GM21723 (cell line): ENCODE data around the gene TEX35.

ENCODE experiments used
- ATAC-seq: cut with Tn5 transposase; IDR thresholded peaks from one replicate; pipeline ENCODE4 v1.9.1; 2021; ENCODE audit warnings: mild to moderate bottlenecking, moderate library complexity; ENCODE audit not compliant: unreplicated experiment

TEX35 gene

DNA sequence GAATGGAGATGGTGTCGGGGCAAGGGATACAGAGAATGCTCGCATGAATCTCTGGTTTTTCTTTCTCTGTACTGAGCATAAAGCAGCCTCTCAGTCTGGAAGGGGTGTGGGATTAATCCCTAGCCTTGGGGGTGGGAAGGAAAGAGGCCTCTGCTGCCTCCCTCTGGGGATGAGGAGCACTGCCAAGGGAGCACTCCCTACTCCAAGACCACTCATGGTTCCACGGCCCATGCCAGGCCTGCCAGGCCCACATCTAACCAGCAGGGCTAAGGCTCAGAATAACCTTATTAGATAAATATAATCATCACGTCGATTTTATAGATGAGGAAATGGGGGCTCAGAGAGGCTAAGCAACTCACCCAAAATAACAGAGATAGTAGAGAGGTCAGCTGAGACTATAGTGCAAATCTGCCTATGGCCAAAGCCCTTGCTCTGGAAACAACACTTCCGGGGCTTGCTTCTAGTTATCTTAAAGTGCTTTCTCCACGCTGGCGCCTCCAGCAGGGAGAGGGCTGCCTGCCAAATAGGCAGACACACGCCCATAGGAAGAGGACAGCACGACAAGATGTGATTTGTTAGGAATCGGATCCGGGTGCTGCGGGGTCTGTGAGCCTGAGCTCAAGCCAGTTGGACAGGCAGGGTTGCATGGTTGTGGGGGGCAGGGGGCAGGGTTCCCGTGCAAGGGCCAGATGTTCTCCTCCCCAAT, 522 bp downstream of the TEX35 start:
- ATAC-seq, result no peak

DNA sequence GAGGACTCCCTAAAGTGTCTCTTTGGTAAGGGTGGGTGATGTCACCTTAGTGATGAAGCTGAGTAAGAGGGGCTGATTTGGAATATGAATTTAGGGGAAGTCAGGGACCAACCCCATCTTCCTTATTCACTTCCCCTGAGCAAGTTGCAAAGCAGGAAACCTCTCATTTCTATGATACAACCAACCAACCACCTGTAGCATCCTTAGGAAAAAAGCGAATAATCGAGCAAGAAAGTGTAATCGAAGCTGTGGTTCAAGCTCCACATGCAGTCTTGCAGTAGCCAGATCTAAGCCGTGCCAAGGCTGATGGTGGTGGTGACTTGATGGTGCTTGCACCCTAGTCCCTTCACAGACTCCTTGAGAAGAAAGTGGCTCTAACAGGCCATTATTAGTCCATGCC, 3.2 kb downstream of the TEX35 start:
- ATAC-seq, result no peak

DNA sequence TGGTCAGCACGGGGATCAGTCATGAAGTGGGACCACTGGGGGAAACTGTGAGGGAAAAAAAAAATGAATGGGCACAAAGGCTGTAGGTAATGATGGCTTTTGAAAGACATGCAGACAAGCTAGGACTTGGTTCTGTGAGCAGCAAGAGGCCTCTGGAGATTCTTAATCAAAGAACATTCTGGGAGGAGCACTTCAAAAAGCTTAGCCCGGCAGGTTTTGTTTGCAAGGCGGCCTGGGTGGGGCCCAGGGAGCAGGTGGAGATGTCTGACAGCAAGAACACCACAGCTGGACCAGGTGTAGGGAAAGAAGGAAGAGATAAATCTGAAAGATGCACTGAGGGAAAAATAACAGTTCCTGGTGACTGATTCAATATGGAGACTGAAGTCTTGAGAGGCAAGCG, 6.0 kb downstream of the TEX35 start:
- no peak for ATAC-seq

DNA sequence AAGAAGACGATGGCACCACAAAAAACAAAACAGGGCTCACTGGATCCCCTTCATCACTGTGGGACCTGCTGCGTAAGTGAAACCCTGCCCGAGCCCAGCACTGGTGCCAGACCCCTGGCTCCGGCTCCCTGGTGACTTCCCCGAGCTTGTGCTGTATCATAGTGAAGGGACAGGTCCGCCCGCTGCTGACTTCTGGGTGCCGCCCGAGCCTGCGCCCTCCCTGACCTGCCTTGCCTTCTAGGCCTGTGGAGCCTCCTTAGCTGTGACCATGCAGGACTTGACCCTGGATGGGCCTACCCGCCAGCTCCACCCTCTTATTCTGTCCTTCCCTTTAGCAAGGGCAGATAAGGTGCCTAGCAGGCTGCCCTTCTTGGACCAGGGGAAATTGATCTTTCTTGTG, 7.9 kb downstream of the TEX35 start:
- ATAC-seq, result no peak

DNA sequence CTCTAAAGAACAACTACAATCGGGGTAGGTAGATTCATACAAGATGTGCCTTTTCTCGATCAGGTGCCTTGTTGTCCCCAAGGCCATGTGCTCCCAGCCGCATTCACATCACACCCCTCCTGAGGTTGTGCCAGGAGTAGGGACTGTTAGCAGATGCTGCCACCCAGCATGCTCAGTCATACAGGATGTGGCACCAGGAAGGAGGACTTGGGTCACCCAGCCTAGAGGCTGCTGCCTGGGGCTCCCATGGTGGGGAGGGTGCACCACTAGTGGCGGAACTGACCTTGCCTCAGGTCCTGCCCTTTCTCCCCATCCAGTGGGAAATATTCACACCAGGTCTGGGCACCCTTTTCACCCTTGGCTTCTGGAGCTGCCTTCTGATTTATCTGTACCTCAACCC, 8.3 kb downstream of the TEX35 start:
- ATAC-seq, result no peak

DNA sequence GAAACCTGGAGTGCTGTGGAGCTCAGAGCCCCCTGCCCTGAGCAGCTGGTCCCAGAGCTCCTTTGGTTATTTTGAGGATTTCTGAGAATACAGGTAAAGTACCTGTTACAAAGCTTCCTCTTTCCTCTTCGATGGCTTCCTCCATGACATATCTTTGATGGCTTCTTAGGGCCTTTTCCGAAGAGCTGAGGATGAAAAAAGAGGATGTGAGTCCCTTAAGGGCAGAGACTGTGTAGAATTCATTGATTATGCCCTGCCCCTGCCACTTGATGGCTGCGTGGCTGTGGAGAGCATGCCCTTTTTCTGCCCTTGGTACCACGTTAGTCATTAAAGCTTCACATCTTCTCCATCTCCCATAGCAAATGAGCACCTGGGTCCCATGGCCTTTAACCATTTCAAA, 14.2 kb downstream of the TEX35 start:
- no peak for ATAC-seq

DNA sequence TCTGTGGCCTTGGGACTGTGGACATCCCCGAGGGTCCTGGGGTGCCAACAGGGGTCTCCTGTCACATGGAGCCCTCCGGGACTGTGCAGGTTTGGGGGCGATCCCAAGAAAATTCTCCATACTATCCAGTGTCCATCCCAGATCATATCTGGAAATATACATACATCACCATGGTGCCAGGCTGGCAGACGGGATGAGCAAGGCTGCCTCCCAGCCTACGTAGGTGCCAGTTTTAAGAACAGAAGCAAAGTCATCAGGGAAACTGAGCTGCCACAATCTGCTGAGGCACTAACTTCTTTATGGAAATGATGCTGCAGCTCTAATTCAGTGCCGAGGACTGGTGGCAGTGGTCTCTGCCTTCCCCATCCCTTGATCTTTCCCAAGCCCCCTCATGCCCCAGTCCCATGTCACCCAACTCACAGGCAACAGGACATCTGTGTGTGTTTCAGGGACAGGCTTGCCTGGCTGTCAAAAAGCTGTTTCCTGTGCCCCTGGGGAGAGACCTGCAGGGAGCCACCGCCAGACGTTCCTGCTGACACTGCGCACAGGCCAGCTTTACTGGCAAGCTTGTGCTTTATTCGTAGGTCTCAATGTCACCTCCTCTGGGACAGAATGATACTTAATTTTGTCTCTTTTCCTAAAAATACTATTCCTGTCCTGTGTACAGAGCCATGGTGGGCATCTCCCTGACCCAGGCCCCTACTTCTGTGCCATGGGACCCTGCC, 15.5 kb downstream of the TEX35 start:
- ATAC-seq, result no peak

DNA sequence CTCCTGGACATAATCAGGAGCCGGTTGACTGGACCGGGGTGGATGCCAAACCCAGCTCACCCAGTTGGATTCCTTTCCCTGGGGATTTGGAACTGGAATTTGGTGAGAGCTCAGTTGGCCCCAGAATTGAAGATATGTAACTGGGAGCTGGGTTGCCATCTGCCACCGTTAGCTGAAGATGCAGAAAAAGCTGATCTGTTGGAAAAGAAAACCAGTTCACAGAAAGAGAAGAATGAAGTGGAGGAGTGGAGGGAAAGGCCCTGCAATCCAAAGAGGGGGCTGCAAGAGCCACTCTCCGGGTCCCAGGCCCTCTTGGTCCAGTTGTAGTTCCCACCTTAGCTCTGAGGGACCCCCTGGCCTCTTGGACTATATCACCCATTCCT, 16.0 kb downstream of the TEX35 start:
- no peak for ATAC-seq

DNA sequence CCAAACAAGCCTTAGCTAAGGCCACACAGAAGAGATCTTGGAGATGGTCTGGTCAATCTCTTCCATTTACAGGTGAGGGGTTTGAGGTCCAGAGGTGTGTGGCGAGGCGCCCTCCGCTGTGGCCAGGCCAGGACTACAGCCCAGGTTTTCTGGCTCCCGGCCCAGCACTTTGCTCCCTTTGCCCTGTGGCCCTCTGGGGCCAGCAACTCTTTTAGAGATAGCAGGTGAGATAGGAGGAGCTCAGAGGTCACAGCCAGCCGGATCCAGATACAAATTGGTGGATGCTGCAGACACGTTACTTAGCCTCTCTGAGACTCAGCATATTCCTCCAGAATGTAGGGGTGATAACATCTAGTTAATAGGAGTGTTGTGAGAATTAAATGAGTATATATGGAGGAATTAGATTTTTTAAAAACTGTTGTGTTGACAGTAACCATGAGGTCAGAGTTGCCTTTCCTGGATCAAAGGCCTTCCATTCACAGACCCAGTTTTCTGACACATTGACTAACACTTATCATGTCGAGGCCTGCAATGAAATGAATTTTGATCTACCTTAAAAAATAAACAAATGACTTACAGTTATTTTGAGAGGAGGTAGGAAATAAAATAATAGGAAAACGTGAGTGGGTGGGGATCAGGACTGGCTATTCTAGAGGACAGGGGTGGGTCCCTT, 16.6 kb downstream of the TEX35 start:
- no peak for ATAC-seq

DNA sequence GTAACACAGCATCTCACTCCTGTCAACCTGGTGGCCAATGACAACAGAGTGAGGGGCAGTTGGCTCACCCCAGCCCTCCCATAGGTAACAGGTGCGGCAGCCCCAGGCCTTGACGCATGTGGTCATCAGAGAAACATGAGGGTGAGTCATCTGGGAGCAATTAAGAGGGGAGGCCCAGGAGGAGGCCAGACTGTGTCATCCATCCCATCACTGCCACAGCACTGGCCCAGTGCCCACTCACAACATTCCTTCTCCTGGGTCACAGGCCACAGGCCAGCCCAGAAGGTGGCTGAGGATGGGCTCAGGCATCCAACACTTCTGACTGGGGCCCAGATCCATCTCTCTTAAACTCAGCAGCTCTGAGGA, 17.1 kb downstream of the TEX35 start:
- no peak for ATAC-seq

DNA sequence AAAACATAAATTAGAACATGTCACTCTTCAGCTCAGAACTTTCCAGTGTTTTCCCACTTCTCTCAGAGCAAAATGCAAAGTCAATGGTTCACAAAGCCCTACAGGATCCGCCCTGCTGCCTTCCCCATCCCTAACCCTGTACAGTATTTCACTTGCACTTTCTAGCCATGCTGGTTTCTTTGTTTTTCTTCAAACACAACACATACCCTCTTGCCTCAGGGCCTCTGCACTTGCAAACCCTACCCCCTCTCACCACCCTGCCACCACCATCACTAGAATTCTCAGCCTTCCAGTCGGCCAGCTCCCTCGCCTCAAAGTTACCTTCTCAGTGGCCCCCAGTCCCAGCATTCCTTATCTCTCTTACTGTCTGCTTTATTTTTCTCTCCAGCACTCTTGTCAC, 17.6 kb downstream of the TEX35 start:
- no peak for ATAC-seq

DNA sequence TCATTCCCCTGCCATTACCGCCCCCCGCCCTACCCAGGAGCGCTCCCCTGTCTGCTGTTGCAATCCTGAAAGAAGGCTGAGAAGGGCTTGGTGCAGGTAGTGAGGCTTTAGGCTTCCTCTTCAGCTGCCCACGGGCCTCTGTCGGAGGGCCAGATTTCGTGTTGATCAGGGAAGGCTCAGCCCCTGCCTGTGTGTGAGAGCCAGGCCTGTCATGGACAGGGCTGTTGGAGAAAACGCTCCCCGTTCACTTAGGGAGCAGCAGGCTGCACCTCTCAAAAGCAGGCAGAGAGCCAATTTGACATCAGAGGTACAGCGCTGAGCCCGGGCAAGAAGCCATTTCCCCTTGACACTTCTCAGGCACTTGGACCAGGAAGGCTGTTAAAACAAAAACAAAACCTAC, 19.0 kb downstream of the TEX35 start:
- peak; percentile 12 for ATAC-seq

DNA sequence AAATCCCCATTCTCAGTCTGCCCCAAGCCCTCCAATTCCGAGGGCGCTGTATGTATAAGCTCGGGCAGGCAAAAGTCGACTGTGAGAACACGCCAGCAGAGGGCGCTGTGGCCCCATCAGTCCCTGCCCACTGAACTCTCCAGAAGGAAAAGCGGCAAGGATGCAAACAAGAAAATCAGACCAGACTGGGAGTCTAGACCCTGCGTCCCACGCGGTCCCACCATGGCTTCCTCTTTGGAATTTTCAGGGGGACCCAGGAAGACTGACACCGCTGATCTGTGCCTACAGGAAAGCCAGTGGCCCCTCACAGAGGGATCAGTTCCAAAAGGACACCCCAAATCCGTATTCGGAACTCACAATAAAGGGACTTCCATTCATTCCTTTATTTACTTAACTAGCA, 19.5 kb downstream of the TEX35 start:
- ATAC-seq, result peak; percentile 83

DNA sequence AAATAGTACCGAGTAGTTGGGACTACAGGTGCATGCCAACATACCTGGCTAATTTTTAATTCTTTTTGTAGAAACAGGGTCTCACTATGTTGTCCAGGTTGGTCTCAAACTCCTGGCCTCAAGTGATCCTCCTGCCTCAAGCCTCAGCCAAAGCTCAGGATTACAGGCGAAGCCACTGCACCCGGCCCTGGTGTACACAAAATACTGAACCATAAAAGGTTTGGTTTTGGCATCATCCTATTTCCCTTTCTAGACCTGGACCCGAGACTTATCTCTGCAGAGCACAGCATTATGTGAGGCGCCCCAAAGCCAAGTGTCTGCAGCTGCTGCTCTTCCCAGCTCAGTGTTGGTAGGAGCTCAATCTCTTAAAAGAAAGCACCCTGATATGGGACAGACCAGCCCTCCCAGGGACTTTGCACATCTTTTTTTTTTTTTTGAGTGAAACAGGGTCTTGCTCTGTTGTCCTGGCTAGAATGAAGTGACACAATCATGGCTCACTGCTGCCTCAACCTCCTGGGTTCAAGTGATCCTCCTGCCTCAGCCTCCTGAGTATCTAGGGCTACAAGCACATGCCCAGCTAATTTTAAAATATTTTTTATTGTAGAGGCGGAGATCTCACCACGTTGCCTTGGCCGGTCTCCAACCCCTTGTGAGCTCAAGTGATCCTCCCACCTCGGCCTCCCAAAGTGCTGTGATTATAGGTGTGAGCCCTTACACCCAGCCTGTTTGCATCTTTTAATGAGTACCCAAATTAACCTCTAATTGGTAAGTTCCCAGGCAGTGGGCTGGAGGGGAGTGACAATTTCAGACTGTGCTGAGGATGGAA, 20.4 kb downstream of the TEX35 start:
- no peak for ATAC-seq

DNA sequence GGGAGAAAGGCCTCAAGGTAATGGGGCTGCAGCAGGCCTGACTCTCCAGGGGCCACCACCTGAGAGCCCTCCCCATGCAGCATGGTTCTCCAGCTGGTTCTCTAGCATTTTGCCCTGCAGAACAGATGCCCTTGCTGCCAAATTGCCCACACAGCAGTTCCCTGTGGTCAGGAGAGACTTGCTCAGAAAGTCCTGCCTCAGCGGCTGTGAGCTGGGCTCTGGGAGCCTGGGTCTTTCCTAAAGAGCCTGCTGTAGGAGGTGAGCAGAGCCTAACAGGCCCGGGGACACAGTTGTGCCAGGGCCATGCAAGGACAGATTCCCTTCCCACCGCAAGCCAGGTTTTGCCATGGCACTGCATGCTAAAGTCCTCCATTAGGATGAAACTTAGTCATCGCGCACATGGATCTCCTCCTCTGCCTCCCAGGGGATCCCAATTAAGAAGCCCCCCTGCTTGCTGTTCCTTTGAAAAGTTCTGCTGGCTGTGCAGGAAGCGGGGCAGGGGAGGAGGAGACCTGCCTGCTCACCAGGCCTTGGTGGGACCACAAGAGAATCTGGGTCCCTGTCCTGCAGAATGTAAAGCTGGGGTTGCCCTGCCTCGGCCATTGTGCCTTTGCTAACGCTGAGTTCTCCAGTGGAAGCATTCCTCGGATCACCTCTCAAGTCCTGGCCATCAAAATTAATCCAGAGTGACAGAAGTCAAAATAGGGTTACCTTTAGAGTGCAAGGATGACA, 21.4 kb downstream of the TEX35 start:
- no peak for ATAC-seq

DNA sequence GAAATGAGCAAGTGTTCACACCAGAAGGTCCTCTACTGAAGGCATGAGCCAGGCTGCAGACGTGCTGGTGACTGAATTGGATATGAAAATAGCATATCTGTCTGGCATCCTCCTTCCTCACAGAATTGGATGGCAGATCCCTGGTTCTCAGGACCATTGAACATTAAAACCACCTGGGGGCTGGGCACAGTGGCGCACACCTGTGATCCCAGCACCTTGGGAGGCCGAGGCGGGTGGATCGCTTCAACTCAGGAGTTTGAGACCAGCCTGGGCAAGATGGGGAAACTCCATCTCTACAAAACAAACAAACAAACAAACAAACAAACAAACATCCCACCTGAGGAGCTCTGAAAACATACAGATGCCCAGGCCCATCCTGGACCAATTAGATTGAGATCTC, 23.4 kb downstream of the TEX35 start:
- ATAC-seq, result no peak

DNA sequence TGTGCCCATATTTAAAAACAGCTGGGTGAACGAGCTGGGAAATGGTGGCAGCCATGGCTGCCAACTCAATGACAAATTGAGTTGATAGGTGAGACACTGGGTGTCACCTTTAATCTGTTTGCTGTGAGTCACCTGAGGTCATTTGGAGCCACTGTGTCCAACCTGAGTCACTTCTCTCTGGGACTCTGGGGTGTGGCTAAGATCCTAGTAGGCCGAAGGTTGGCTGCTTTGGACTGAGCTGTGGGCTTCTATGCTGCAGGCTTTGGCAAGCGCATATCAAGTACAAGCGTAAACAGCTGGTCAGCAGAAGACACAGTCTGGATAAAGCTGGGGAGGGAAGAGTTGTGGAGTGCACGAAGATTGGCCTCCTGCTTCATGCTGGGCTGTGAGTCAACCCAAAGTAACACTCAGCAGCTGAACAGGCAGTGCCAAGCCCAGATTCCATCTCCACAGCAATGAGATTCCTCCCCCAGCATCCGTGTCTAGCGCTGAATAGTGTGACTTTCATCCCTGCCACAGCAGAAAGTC, 24.0 kb downstream of the TEX35 start:
- ATAC-seq, result no peak

DNA sequence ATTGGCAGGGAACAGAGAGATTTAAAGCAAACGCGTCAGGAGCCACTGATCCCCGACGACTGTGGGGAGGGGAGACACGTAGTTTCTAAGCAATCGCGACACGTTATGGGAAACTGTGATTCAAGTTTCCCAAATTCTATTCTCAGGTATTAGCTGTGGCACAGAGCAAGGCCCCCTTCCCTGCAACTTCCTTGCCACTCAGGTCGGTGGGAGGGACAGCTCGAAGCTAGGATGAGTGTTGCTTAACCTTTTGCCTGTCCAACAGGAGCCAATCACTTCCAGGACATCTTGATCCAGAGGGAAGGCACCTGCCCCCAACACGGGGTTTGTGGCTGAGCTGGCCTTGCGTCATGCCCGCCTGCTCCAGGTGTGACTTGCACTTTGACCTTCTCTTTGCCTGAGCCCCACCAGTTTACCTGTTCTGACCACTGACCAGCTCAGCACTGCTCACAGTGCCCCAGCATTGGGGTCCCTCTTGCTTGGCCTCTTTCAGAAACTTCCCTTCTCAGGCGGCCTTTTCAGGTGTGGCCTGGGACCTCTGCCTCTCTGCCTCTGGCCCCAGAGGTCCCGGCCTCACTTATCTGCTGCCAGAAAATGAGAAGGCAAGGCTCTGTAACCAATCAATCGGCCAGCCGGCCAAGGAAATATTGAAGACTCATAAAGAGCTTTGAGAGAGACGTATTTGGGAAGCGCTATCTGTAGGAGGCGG, 24.6 kb downstream of the TEX35 start:
- no peak for ATAC-seq

DNA sequence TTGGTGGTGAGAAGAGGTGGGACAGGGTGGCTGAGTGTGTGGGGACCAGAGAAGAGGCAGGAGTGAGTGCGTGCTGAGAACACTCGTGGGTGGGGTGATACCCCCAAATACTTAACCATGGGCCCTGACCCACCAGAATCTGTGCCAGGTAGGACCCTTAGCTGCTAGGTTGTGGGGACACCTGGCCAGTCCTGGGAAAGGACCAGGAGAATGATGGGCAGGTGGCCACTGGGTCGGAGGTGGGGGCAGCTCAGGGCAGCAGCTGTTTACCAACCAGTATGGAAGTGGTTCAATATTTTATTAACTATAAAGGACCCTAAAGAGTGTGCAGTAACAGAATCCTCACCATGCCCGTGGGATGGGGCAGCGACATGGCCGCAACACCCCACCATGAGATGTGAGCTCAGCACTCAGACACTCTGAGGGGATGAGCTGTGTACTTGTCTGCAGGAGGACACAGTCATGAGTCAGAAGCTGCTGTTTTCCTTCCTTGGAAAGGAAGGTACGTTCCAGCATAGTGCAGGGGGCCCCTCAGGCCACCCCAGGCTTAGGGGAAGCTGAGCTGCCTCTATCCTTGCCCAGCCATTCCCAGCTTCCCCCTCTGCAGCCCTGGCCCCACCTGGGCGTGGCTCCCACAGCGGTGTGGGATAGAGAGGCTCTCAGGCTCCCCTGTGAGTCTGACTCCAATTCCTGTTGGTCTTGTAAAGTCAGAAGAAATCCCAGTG, 25.4 kb downstream of the TEX35 start:
- ATAC-seq, result no peak
